Measurements from ENCODE around the gene YIPF5.
A peak's percentile ranks its signal among the peaks of the same experiment; 100 is the strongest.

The YIPF5 gene

DNA sequence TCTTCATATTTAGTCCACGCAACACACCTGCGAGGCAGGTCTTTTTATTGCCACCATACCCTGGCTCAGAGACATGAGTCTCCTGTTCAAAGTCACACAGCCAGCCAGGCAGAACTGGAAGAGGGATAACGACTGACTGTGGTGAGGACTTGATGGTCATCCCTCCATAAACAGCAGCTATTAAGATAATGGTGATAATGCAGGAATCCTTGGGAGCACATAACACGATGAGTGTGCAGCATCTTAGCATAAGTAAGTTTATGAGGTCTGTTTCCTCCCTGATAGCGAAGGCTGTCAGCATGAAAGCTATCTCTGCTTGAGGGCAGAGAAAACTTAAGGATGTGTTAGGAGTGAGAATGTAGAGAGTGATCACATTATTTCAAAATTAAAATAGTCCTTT, 31.1 kb upstream of the YIPF5 start:
- Mint-ChIP-seq H3K27ac (peak overlapping the region in 2 of 3 experiments; percentile 65 to 84), H3K9me3 (no peaks in the 10 kb centered on the region), H3K4me3 (no peak overlapping the region), H3K36me3 (ENCODE audit: low read depth) (no peaks in the 10 kb centered on the region), H3K27me3 (ENCODE audit: low read depth) (peaks cover 15% of the 10 kb centered on the region), H3K4me1 (peaks cover 36% of the 10 kb centered on the region)
- TF ChIP-seq, protein P1, sequence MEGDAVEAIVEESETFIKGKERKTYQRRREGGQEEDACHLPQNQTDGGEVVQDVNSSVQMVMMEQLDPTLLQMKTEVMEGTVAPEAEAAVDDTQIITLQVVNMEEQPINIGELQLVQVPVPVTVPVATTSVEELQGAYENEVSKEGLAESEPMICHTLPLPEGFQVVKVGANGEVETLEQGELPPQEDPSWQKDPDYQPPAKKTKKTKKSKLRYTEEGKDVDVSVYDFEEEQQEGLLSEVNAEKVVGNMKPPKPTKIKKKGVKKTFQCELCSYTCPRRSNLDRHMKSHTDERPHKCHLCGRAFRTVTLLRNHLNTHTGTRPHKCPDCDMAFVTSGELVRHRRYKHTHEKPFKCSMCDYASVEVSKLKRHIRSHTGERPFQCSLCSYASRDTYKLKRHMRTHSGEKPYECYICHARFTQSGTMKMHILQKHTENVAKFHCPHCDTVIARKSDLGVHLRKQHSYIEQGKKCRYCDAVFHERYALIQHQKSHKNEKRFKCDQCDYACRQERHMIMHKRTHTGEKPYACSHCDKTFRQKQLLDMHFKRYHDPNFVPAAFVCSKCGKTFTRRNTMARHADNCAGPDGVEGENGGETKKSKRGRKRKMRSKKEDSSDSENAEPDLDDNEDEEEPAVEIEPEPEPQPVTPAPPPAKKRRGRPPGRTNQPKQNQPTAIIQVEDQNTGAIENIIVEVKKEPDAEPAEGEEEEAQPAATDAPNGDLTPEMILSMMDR (IDR thresholded peaks at IDR 0.05; ENCODE audit: unreplicated experiment in 3 of 3) = no peak

DNA sequence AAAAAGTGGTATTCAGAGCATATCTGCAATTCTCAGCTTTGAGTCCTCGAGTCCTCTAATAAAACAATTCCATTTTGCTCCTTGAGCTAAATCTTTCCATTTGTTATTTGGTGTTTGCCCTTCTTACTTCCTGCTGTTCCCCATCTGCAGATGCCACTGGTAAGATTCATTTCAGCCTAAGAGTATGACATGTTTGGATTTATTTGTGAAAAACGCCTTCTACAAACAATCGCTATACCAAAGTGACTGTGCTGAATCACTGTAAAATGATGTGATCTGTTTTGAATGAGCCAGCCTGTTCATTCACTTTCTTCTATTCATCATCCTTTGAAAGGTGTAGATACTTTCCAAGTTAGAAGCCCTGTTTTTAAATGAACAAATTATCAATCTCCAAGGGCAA, 27.9 kb upstream of the YIPF5 start:
- no peaks in the 10 kb centered on the region for H3K36me3 Mint-ChIP-seq (ENCODE audit: low read depth)
- TF ChIP-seq, protein P1 (IDR thresholded peaks at IDR 0.05; ENCODE audit: unreplicated experiment in 3 of 3) = no peak
- peaks cover 7% of the 10 kb centered on the region for H3K27me3 Mint-ChIP-seq (ENCODE audit: low read depth)
- H3K4me3 Mint-ChIP-seq = no peak overlapping the region
- H3K9me3 Mint-ChIP-seq = no peaks in the 10 kb centered on the region
- H3K4me1 Mint-ChIP-seq = peaks cover 21% of the 10 kb centered on the region
- H3K27ac Mint-ChIP-seq = no peak overlapping the region

DNA sequence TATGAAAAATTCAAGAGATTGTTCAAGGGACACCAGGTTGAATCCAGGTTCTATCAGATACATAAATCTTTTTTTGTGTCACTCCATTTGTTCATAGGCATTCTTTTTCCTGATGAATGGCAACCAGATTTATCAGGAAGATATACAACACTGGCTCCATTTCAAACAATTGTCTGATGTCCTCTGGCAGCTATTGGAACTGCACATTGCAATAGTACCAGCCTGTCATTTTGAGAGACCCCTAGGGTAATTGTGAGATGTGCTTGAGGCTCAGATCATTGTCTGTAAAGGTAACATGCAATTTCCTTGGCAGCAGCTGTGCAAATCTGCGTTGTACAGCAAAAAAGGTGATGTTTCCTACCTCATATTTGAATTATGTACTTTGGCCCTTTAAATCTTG, 26.2 kb upstream of the YIPF5 start:
- Mint-ChIP-seq H3K9me3 (no peaks in the 10 kb centered on the region), H3K4me3 (no peak overlapping the region), H3K27me3 (ENCODE audit: low read depth) (peaks cover 7% of the 10 kb centered on the region), H3K36me3 (ENCODE audit: low read depth) (no peaks in the 10 kb centered on the region), H3K27ac (peak overlapping the region in 2 of 3 experiments; percentile 34 to 37), H3K4me1 (peaks cover 12% of the 10 kb centered on the region)
- TF ChIP-seq, protein P1 (IDR thresholded peaks at IDR 0.05; ENCODE audit: unreplicated experiment in 3 of 3) = peak in 2 of 3 experiments; percentile 17 to 18

DNA sequence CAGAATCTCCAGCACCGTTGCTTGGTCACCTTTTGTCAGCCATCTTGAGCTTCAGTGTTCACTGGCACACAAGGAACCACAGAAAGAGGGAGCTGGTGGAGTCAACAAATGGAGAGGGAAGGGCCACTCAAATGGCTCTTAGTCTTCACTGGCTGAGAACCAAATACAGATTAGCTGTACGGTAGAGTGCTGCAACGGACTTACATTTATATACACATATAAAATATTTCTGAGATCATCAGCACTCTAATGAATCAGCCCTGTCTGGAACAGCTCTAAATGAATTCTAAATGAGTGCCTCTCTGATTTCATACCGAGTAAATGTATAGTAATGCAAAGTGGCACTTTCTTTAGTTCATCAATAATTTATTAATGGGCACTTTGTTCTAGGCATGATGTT, 25.0 kb upstream of the YIPF5 start:
- Mint-ChIP-seq H3K4me1 (peaks cover 12% of the 10 kb centered on the region), H3K27me3 (ENCODE audit: low read depth) (peaks cover 7% of the 10 kb centered on the region), H3K4me3 (no peak overlapping the region), H3K36me3 (ENCODE audit: low read depth) (no peaks in the 10 kb centered on the region), H3K9me3 (no peaks in the 10 kb centered on the region), H3K27ac (no peak overlapping the region)
- TF ChIP-seq, protein P1 (IDR thresholded peaks at IDR 0.05; ENCODE audit: unreplicated experiment in 3 of 3) = no peak

DNA sequence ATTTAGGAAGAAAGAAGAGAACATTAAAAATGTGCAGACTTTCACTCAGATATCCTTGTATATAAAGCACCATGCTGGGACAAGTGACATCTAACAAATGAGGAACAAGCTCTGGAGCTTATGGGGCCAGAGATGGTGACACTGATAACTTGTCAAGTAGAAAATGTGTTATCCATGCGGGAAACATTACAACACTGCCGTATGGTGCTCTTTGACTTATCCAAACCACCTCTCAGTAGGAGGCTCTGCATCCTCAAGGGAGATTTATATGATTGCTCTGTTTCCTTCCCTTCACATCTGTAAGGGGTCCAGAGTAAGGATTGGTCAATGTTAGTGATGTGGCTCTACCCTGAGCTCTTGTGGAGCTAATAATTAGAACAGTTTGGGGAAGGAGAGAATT, 23.7 kb upstream of the YIPF5 start:
- Mint-ChIP-seq H3K27me3 (ENCODE audit: low read depth) (peaks cover 2% of the 10 kb centered on the region), H3K27ac (no peak overlapping the region), H3K4me3 (no peak overlapping the region), H3K36me3 (ENCODE audit: low read depth) (no peaks in the 10 kb centered on the region), H3K4me1 (peaks cover 17% of the 10 kb centered on the region), H3K9me3 (no peaks in the 10 kb centered on the region)
- TF ChIP-seq, protein P1 (IDR thresholded peaks at IDR 0.05; ENCODE audit: unreplicated experiment in 3 of 3) = no peak

DNA sequence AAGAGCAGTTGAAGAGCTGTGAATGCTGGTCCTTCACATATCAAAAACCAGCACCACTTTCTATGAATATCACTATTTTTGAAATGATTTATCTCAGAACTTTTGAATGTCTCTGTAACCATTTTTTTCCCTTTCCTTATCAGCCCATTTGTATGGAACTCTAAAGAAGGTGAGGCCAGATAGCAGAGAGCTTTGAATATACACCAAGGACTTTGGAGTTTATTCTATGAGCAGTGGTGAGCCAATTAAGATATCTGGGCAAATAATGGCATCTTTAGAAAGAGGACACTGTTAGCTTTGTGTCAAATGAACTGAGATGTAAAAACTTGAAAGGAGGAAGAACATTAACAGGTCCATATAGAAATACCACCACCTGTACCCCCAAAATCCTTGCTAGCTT, 22.2 kb upstream of the YIPF5 start:
- Mint-ChIP-seq H3K4me1 (peaks cover 22% of the 10 kb centered on the region), H3K27me3 (ENCODE audit: low read depth) (no peaks in the 10 kb centered on the region), H3K9me3 (no peaks in the 10 kb centered on the region), H3K36me3 (ENCODE audit: low read depth) (no peaks in the 10 kb centered on the region), H3K4me3 (no peak overlapping the region), H3K27ac (no peak overlapping the region)
- TF ChIP-seq, protein P1 (IDR thresholded peaks at IDR 0.05; ENCODE audit: unreplicated experiment in 3 of 3) = no peak

All from nephron (organoid).